ENCODE data around the gene THAP4.

GRCh38 chr2:241615041-241615440 lies 21.9 kb downstream of the THAP4 start:
- TF ChIP-seq, protein P1, sequence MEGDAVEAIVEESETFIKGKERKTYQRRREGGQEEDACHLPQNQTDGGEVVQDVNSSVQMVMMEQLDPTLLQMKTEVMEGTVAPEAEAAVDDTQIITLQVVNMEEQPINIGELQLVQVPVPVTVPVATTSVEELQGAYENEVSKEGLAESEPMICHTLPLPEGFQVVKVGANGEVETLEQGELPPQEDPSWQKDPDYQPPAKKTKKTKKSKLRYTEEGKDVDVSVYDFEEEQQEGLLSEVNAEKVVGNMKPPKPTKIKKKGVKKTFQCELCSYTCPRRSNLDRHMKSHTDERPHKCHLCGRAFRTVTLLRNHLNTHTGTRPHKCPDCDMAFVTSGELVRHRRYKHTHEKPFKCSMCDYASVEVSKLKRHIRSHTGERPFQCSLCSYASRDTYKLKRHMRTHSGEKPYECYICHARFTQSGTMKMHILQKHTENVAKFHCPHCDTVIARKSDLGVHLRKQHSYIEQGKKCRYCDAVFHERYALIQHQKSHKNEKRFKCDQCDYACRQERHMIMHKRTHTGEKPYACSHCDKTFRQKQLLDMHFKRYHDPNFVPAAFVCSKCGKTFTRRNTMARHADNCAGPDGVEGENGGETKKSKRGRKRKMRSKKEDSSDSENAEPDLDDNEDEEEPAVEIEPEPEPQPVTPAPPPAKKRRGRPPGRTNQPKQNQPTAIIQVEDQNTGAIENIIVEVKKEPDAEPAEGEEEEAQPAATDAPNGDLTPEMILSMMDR (IDR thresholded peaks at IDR 0.05 in 2 of 3, conservative IDR thresholded peaks at IDR 0.05 in 1 of 3; ENCODE audit: borderline replicate concordance in 1 of 3, insufficient read depth in 1 of 3, low read depth in 2 of 3, low read length in 2 of 3): no peak
- TF ChIP-seq, protein P2, sequence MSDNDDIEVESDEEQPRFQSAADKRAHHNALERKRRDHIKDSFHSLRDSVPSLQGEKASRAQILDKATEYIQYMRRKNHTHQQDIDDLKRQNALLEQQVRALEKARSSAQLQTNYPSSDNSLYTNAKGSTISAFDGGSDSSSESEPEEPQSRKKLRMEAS (IDR thresholded peaks at IDR 0.05): no peak
- TF ChIP-seq ZNF274 (IDR thresholded peaks at IDR 0.05; ENCODE audit: low read depth, low read length) (no peak), EZH2 (IDR thresholded peaks at IDR 0.05) (no peak), RAD21 (IDR thresholded peaks at IDR 0.05; ENCODE audit: low read depth) (no peak), POLR2AphosphoS5 (IDR thresholded peaks at IDR 0.05; ENCODE audit: low read depth, low read length) (no peak)

Measured in HCT116 (cell line).